ENCODE data around the gene SNRPA.

DNA sequence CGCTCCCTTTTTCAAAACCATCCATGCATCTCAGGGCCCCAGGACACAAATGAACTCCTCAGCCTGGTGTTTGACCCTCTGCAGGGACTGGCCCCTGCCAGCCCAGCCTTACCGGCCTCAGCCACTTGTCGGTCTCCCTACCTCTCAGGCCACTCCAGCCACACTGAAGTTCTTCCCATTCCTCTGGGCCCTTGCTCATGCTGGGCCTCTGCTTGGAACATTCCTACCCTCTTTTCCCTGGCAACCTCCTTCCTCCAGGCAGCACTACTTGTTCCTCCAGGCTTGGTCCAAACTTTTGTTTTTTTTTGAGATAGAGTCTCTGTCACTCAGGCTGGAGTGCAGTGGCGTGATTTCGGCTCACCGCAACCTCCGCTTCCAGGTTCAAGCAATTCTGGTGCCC lies 40.3 kb downstream of the SNRPA start:
- TF ChIP-seq, protein P1, sequence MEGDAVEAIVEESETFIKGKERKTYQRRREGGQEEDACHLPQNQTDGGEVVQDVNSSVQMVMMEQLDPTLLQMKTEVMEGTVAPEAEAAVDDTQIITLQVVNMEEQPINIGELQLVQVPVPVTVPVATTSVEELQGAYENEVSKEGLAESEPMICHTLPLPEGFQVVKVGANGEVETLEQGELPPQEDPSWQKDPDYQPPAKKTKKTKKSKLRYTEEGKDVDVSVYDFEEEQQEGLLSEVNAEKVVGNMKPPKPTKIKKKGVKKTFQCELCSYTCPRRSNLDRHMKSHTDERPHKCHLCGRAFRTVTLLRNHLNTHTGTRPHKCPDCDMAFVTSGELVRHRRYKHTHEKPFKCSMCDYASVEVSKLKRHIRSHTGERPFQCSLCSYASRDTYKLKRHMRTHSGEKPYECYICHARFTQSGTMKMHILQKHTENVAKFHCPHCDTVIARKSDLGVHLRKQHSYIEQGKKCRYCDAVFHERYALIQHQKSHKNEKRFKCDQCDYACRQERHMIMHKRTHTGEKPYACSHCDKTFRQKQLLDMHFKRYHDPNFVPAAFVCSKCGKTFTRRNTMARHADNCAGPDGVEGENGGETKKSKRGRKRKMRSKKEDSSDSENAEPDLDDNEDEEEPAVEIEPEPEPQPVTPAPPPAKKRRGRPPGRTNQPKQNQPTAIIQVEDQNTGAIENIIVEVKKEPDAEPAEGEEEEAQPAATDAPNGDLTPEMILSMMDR (IDR thresholded peaks at IDR 0.05), result no peak
- no peak for TF ChIP-seq POLR2AphosphoS5 (IDR thresholded peaks at IDR 0.05)
